Left kidney (tissue), 2 donors: Measurements from ENCODE around the gene KIF18B. TPM values are rescaled to one million over a fixed set of nuclear protein-coding genes. Genes with fewer than 3 reads are reported as not detected.
"Not testable (repeated sequence)": the region's sequence is repeated elsewhere in the genome, so short reads cannot be mapped to it uniquely, and the experiment has no call there.

Source experiments
- DNase-seq: peaks from one replicate; pipeline ENCODE4 v3.0.0-alpha.2; 2013
- polyA plus RNA-seq: library from polyadenylated mRNA; unstranded; fragments of 120-200 nt; gene quantifications from one replicate; pipeline ENCODE4 v1.2.1, GENCODE V29; 2013; ENCODE audit not compliant: insufficient read length

The KIF18B gene
- polyA plus RNA-seq, 1 donor = 19.7 TPM

DNA sequence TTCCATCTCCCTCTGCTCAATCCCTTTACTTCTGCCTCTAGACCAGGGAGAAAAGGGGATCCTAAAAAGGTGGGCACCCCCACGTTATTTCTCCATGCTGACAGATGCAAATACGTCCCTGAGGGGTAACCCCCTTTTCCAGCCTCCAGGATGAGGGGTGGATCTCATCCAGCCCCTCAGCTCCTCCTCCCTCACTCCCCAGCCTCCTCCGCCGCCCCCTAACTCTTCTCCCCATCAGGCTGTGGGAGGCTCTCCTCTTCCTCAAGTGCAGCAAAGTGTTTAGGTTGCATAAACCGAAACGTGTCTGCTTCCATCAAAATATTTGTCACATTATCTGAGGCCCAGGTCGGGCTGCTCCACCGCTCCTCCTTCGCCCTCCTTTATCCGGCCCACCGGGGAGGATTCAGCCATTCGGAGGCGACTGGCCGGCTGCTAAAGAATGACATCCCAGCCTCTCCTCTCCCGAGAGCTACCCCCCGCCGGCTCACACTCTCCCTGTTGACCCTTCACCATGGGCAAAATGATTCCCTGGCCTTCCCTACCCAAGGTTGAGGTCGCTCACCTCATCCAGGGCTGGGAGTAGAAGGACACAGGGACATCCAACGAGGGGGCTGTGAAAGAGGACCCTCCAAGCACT, 21.7 kb upstream of the KIF18B start:
- DNase-seq = no peak

DNA sequence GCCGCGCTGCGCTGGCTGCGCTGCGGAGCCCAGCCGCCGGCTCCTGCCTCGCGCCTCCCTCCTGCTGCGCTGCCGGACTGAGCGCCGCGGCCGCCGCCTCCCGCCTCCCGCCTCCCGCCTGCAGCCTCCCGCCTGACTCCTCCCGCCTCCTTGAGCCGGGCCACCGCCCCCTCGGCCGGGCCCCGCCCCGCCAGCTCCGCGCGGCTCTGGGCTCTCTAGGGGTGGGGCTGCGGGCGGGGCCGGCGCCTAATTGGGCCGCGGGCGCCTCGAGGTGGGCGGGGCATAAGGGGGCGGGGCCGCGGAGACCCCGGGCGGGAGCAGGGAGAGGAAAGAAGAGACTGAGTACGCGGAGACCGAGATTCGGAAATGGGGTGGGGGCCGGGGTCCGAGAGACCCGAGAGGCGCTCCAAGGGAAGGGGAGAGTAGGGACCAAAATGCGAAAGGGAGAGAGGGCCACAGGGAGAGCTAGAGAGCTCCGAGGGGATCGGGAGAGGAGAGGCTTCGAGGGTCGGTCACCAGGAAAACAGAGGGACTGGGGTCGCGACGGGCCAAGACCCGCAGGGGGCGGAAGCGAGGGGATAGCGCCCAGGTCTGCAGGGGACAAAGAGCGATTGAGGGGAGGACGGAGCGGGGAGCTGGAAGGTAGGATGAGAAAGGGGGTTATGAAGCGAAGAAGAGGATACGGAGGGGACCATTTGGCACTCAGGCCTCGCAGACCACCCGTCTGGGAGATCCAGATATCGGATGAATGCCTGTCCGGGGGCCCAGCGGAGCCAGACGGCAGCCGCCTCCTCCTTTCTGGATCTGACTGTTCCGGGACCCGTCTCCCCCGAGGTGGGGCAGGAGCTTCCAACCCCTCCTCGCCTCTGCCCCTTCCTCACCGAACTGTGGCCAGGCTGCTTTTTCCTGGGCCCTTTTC, 20.9 kb upstream of the KIF18B start, which contains the start of gene C1QL1:
Gene C1QL1 (minus strand): TSS at position 79 of the 919 bp plus-strand sequence. CDS start 255 bp downstream, outside the sequence.
- peak; percentile 93 for DNase-seq

DNA sequence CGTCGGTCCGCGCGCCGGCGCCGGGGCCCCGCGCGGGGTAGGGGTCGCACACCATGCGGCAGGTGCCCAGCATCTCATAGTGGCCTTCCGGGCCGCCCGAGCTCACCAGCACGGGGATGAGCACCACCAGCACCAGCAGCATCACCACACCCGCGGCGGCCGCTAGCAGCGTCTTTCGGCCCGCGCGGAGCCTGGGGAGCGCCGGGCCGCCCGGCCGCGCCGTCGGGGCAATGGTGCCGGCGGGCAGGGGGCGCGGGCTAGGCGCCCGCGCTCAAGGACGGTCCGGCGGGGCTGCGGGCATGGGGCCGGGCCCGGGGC, 20.3 kb upstream of the KIF18B start:
- DNase-seq = no peak

- no peak for DNase-seq
Observed at GRCh38 chr17:44967026-44967906, 19.7 kb upstream of the KIF18B start.

DNA sequence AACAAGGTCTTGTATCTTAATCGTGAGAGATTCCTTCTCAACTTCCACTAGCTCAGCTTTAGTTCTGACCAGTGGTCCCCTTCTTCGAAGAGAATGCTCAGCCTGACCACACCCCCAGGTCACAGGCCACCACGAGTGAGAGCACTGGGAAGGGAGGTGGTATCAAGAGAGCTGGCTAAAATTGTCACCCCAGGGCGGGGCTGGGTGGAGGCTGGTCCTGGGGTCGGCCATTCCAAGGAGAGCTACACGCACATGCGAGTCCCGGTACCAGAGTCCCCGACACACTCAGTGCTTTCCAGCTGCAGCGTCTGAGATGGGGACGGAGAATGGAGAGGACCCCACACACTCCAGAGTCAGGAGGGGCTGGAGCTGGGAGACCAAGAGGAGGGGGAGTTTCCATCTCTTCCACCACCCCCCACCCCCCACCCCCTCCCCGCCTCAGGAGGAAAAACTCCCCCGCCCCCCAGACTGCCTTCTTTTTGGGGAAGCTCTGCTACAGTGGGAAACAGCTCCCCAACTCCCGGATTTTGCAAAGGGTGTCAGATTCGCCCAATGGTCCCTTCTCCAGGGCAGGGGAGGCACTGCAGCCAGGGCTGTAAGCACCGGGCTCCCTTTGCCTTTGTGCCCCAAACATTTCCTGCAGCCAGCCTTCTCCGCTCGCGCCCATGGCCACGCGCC, 18.9 kb upstream of the KIF18B start:
- no peak for DNase-seq

- no peak for DNase-seq
Observed at GRCh38 chr17:44965481-44966234, 18.1 kb upstream of the KIF18B start.

GRCh38 chr17:44961921-44962350, 14.4 kb upstream of the KIF18B start:
- DNase-seq = no peak

DNA sequence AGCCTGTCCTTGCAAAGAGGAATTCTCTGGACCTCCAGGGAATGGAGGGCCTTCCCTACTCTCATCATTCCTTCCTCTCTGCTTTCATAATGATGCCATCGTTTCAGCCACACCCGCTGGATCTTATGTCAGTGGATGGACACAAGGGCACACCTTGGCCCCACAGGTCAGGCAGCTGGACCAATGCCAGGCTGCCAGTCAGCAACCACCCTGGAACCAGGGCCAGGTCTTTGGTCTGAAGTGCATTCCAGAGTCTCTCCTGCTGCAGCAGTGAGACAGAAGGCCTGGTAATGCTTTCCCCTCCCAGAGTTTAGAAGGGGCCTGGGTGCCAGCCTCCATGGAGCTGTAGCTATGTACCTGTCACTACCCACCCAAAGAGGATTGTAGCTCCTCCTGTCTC, 13.1 kb upstream of the KIF18B start:
- no peak for DNase-seq

DNA sequence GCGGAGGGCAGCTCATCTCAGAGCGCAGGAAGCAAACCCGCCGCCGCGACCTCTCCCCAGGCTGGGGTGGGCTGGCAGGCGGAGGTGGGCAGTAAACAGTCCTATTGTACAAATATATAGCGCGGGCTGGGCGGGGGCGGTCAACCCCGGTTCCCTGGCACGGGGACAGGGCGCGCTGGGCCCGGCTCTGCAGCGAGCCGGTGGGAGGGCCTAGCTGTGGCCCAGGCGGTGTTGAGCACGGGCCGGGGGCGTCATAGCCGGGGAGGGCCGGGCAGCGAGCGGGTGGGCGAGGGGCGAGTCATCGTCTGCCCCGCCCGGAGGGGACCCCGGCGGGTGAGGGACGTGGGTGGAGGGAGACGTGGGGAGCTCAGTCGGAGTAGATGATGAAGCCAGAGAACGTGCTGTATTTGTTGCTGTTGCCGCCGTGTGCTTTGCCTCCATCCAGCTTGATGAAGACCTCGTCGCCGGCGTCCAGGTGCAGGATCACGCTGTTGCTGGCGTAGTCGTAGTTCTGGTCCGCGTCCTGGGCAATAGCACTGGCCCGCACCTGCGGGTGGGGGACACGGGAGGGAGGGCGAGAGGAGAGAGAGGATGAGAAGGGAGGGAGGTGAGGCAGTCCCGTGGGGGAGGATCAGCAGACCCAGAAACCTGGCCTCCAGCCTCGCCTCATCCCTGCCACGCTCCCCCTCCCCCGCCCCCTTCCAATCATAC, 12.4 kb upstream of the KIF18B start:
- DNase-seq = no peak

DNA sequence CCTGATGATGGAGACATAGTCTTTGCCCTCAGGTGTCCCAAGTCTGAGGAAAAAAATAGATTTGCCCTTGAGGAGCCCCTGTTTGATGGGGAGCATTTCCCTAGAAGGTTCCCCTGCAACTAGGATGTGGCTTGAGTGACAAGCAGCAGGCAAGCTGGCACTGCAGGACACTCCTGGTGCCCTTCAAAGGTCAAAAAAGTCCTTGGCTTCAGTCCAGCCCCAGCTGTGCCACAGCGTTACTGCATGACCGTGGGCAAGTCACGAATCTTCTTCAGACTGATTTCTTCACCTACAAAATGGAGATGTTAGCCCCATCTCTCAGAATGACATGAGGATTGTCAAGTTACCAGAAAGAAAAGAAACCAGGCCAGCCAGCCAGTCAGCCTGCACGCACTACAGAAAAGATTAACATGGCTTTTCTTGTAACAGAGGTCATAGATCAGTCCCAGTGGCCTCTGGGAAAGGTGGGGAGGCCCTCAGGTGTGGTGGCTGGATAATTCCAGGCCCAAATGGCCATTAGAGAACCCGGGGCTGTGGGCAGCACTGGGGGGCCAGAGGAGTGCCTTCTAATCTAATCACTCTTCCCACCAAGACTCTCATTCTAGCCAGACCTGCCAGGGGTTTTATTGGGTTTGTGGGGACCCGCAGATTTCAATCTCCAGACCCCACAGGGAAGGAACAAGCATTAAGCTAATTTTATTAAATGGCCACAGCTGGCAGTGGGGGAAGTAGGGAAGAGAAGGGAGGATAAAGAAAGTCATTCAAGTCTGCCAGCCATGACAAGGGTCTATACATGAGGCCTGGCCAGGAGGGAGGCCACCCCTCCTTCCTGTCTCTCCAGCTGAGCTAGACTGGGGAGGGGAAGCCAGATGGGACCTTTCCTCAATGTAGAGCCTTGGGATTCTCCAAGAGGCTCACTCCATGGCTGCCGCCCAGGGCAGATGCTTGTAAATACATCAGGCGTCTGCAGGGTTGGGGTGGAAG, 9.7 kb upstream of the KIF18B start:
- no peak for DNase-seq

DNA sequence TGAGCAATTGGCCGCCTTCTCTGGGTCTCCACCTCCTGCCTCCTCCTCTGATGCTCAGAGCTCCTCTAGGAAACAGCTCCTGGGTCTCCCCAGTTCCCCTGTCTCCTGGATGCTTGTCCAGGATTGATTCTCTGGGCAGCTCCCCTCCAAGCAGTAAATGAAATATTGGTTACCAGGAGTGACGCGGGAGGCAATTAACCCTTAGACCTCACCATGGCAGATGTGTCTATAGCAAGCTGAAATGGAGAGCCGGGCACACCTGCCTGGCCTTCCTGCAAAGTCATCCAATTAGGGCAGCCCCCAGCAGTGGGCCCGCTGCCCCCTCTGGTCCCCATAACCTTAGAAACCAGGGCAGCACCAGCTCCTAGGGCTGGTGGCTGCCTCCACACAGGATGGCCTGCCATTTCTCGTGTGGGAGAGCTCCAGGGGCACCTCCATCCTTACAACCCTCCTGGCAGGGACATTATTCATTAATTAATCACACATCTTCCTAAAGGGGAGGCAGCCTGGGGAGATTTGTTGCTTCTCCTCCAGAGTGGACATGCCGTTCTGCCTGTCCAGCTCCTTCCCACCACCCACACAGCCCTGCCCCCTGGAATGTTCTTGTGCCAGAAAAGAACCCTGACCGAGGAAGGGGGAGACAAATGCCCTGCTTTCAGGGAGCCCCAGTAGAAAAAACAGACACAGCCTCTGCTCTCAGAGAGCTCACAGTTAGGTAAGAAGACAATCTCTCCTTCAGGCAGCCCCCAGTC, 8.3 kb upstream of the KIF18B start:
- DNase-seq = peak; percentile 29

DNA sequence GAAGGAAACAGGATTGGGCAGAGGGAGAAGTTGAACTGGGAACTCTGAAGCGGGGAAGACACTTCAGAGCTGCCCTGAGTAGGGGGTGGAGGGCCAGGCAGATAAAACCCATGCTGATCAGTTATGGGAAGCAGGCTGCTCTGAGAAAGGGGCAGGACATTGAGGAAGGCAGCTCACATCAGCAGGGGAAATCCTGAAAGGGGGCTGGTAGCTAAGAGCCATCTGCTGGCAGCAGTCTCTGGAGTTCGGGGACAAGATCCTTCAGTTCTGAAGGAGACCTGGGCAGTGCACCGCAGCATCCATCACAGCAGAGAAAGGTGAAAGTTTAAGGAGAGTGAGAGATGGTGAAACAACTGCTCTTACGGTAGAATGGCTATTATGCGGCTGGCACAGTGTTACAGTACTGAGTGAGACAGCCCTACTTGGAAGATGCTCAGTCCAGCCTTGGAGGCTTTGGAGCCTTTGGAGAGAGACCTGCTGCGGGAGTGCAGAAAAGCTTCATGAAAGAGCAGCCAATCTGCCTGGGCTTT, 5.4 kb upstream of the KIF18B start:
- no peak for DNase-seq

DNA sequence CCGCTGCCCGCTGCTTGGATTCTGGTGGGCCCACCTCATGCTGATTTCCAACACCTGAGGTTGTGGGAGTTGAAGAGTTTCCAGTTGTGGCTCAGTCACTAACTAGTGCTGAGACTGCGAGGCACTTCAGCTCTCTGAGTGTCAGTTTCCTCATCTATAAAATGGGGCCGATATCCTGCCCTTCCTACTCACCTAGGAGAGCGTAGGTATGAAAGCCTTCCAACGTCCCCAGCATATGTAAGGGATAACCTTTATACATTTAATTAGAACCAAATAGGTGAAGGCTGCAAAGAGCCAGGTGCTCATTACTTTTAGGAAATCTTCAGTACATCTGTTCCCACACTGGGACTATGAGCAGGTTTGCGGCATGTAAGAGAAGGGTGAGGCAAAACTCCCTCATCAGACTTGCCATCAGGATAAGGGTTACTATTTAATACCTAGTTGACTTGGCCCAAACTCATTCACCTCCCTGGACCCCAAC, 782 bp upstream of the KIF18B start:
- no peak for DNase-seq

DNA sequence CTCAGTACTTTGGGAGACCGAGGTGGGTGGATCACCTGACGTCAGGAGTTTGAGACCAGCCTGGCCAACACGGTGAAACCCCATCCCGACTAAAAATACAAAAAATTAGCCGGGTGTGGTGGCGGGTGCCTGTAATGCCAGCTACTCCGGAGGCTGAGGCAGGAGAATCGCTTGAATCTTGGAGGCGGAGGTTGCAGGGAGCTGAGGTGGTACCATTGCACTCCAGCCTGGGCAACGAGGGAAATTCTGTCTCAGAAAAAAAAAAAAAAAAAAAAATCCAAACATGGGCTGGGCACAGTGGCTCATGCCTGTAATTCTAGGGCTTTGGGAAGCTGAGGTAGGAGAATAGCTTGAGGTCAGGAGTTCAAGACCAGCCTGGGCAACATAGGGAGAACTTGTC, 1.9 kb downstream of the KIF18B start:
- DNase-seq = not testable (repeated sequence)

- DNase-seq = no peak
Observed at GRCh38 chr17:44942456-44942855, 5.1 kb downstream of the KIF18B start.

DNA sequence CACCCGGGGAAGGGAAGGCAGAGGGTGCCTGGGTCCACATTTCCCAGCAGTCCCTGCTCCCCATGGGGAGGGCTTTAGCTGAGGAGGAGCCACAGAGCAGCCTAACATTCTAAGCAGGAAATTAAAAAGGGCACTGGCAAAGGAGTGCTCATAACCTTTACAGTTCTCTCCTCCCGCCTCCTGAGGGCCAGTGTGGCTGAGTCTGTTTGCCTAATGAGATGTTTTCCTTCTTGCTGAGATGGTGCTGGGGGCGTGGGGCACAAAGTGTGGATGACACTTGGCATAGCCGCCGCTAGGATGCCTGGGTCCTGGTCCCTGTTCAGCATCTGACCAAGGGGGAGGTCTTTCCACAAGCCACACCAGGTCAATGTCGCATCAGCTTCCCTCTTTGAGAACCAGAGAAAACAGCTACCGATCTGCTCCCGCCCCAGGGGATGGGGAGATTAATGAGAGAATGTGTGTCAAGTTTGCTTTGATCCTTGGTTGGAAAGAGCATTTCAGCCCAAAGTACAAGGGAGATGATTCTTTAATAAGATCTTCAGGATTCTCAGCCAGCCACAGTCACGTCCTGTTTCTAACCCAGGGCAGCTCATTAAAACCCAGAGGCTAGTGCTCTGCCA, 5.8 kb downstream of the KIF18B start:
- no peak for DNase-seq

DNA sequence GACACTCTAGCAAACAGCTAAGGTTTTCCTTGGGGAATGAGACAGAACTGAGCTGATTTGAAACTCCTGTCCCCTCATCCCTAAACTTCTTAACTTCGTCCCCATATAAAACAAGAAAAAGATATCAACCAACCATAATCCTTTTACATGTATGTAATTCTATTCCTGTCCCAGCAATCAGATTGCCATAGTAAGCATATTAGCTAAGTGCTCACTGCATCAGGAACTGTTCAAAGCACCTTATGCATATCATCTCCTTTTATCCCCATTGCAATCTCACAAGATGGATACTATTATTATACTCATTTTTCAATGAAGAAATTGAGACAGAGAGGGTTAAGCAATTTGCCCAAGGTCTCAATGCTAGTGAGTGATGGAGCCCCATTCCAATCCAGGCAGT, 6.8 kb downstream of the KIF18B start:
- no peak for DNase-seq

DNA sequence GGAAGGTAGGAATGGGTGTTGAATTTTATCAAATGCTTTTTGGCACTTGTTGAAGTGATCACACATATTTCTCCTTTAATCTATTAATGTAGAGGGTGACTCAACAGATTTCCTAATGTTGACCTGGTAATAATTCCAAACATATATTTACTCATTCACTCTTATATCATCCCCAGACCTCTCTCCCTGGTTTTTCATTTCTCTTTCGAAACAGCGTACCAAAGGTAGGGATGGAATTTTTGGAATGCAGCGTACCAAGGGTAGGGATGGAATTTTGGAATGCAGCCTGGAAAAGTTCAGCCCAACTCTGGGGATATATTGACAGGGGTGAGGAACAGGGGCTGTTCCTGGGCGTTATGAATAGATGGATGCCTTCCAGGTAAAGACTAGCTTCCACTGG, 7.3 kb downstream of the KIF18B start:
- DNase-seq = no peak
